Measurements from ENCODE around the gene TPST2. TPM values are rescaled to one million over a fixed set of nuclear protein-coding genes. Genes with fewer than 3 reads are reported as not detected.
A peak's percentile ranks its signal among the peaks of the same experiment; 100 is the strongest.

Gene TPST2
- total RNA-seq, 2 experiments from 2014 or later, result 7.2 to 7.4 TPM

DNA sequence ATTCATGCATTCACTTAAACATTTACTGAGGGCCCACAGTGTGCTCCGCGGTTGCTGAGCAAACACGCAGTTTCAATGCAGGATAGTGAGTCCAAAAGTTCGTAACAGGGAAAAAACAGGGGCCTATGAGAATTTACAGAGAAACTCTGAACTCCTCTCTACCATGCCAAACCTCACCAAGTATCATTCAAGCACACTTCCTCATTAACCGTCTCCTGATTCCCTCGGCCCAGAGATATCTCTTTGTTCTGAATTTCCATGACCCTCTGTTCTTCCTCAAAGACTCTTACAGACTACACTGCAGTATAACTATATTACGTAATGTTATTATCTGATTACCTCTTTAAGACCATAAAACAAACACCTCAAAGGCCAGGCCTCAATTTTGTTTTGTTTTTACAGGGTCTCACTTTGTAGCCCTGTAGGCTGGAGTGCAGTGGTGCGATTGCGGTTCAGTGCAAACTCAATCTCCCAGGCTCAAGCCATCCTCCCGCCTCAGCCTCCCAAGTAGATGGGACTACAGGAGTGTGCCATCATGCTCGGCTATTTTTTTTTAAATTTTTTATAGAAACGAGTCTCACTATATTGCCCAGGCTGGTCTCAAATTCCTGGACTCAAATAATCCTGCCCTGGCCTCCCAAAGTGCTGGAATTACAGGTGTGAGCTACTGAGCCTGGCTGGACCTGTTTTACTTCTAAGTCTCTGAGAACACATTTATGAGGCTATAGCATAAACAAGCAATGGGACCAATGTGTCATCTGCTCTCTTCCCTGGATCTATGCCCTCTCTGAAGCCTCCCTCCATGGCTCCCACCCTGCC is 109.9 kb downstream of the TPST2 start:
- ChIA-PET CTCF (no interaction called here), POLR2A (interaction anchor here (1.2 kb wide), 2 partner anchors 32 to 51 kb away, joined by 3 to 4 read pairs; partner anchors contain the start of genes ASPHD2 and TFIP11)
- Mint-ChIP-seq H3K27ac (peak overlapping the region; percentile 94), H3K9me3 (no peaks in the 10 kb centered on the region), H3K36me3 (ENCODE audit: low read depth) (peaks cover 57% of the 10 kb centered on the region), H3K4me3 (peak overlapping the region; percentile 71), H3K27me3 (no peaks in the 10 kb centered on the region), H3K4me1 (ENCODE audit: low read depth) (peaks cover 75% of the 10 kb centered on the region)
- Histone ChIP-seq H3K27me3 (ENCODE audit: control insufficient read depth in 1 of 2, insufficient read depth in 2 of 2, low read length in 2 of 2) (no peaks in the 10 kb centered on the region), H3K9me3 (ENCODE audit: control insufficient read depth in 1 of 2, insufficient read depth in 1 of 2, low read length in 2 of 2) (no peaks in the 10 kb centered on the region), H3K4me1 (ENCODE audit: insufficient read depth, low read length) (peaks cover 56% of the 10 kb centered on the region), H3K36me3 (ENCODE audit: insufficient read depth, low read length) (peaks cover 24% of the 10 kb centered on the region), H3K4me3 (ENCODE audit: low read length) (peak overlapping the region; percentile 38), H3K27ac (ENCODE audit: low read depth in 1 of 2, low read length in 2 of 2) (peak overlapping the region in 1 of 2 donors; percentile 30)
- intact Hi-C loops (cut with DNase I, micrococcal nuclease), result loop anchor here in 1 of 2 experiments (2.0 to 5.0 kb wide), 2 partner anchors 191 to 1437 kb away; partner anchors contain the start of gene PITPNB
- no peak for ATAC-seq (ENCODE audit: poor library complexity)
- DNase-seq, result peak in 1 of 14 experiments; percentile 24
- TF ChIP-seq, protein P1, sequence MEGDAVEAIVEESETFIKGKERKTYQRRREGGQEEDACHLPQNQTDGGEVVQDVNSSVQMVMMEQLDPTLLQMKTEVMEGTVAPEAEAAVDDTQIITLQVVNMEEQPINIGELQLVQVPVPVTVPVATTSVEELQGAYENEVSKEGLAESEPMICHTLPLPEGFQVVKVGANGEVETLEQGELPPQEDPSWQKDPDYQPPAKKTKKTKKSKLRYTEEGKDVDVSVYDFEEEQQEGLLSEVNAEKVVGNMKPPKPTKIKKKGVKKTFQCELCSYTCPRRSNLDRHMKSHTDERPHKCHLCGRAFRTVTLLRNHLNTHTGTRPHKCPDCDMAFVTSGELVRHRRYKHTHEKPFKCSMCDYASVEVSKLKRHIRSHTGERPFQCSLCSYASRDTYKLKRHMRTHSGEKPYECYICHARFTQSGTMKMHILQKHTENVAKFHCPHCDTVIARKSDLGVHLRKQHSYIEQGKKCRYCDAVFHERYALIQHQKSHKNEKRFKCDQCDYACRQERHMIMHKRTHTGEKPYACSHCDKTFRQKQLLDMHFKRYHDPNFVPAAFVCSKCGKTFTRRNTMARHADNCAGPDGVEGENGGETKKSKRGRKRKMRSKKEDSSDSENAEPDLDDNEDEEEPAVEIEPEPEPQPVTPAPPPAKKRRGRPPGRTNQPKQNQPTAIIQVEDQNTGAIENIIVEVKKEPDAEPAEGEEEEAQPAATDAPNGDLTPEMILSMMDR (IDR thresholded peaks at IDR 0.05), result no peak

DNA sequence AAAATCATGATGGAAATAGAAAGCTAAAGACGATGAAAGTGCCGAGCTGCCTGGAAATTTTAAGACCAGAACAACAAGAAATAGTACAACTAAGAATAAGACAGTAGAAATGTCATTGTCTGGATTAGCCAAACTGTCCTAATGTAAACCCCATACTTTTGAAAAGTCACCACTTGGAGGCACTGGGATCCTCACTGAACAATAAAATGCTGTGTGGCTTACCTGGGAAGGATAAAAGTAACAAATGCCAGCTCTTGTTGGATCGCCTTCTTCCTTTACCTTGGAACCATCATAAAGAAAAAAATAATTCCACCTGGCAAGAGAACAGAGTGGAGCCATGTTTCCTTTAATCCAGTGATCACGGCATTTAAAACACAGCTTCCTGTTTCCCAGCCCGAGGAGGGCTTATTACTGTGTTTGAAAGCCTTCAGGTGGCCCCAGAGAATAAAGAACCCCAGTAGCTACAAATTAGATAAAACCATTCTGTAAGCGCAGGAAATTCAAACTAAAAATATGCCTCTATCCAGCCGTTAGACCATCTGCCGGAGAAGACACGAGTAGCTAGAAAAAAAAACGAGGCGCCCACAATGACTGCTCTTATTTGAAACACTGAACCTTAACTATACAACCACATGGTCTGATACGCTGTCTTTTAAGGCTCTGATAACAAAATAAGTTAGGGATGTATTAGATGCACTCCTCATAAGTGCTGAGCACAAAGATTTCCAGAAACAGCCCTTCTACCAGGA is 110.7 kb downstream of the TPST2 start:
- peak overlapping the region; percentile 38 for H3K4me3 ChIP-seq (ENCODE audit: low read length)
- H3K27ac ChIP-seq (ENCODE audit: low read depth in 1 of 2, low read length in 2 of 2), result peak overlapping the region in 1 of 2 donors; percentile 30
- ChIA-PET CTCF (interaction anchor here (0.7 to 0.9 kb wide), 3 partner anchors 22 to 1391 kb away, joined by 3 to 4 read pairs (median 3); no protein-coding TSS in a partner anchor), POLR2A (interaction anchor here (1.2 kb wide), 2 partner anchors 33 to 50 kb away, joined by 3 to 4 read pairs; partner anchors contain the start of genes ASPHD2 and TFIP11)
- intact Hi-C loops (cut with DNase I, micrococcal nuclease), result no loop called here
- Mint-ChIP-seq H3K9me3 (no peaks in the 10 kb centered on the region), H3K4me3 (peak overlapping the region; percentile 71), H3K4me1 (ENCODE audit: low read depth) (peaks cover 67% of the 10 kb centered on the region), H3K27me3 (no peaks in the 10 kb centered on the region), H3K36me3 (ENCODE audit: low read depth) (peaks cover 62% of the 10 kb centered on the region), H3K27ac (peak overlapping the region; percentile 5)
- no peaks in the 10 kb centered on the region for H3K27me3 ChIP-seq (ENCODE audit: control insufficient read depth in 1 of 2, insufficient read depth in 2 of 2, low read length in 2 of 2)
- ATAC-seq (ENCODE audit: poor library complexity), result no peak
- H3K36me3 ChIP-seq (ENCODE audit: insufficient read depth, low read length), result peaks cover 31% of the 10 kb centered on the region
- TF ChIP-seq, protein P1 (IDR thresholded peaks at IDR 0.05), result no peak
- no peaks in the 10 kb centered on the region for H3K9me3 ChIP-seq (ENCODE audit: control insufficient read depth in 1 of 2, insufficient read depth in 1 of 2, low read length in 2 of 2)
- DNase-seq, result peak in 1 of 14 experiments; percentile 23
- H3K4me1 ChIP-seq (ENCODE audit: insufficient read depth, low read length), result peaks cover 48% of the 10 kb centered on the region

DNA sequence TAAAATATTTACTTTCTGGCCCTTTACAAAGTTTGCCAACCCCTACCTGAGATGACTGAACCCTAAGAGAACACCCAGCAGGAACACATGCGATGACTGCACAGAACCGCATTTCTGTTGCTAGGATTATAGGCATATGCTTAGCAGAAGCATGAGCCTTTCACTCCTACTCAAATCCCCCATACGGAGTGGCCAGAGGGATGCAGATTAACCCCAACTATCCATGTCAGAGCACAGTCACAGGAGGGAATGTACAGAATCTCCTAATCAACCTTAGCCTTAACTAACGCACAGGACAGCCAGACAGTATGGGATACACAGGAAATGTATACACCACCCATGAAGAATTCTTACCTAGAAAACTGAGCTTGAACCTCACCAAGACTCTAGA is 112.6 kb downstream of the TPST2 start:
- peaks cover 50% of the 10 kb centered on the region for H3K4me1 Mint-ChIP-seq (ENCODE audit: low read depth)
- intact Hi-C loops (cut with DNase I, micrococcal nuclease), result no loop called here
- Histone ChIP-seq H3K36me3 (ENCODE audit: insufficient read depth, low read length) (peaks cover 49% of the 10 kb centered on the region), H3K9me3 (ENCODE audit: control insufficient read depth in 1 of 2, insufficient read depth in 1 of 2, low read length in 2 of 2) (no peaks in the 10 kb centered on the region), H3K4me3 (ENCODE audit: low read length) (no peak overlapping the region), H3K4me1 (ENCODE audit: insufficient read depth, low read length) (peaks cover 35% of the 10 kb centered on the region), H3K27ac (ENCODE audit: low read depth in 1 of 2, low read length in 2 of 2) (no peak overlapping the region), H3K27me3 (ENCODE audit: control insufficient read depth in 1 of 2, insufficient read depth in 2 of 2, low read length in 2 of 2) (no peaks in the 10 kb centered on the region)
- H3K27me3 Mint-ChIP-seq, result no peaks in the 10 kb centered on the region
- ATAC-seq (ENCODE audit: poor library complexity), result no peak
- peaks cover 69% of the 10 kb centered on the region for H3K36me3 Mint-ChIP-seq (ENCODE audit: low read depth)
- no peaks in the 10 kb centered on the region for H3K9me3 Mint-ChIP-seq
- TF ChIP-seq, protein P1 (IDR thresholded peaks at IDR 0.05), result no peak
- ChIA-PET CTCF (no interaction called here), POLR2A (no interaction called here)
- no peak overlapping the region for H3K4me3 Mint-ChIP-seq
- no peak for DNase-seq
- no peak overlapping the region for H3K27ac Mint-ChIP-seq
